DND-41 (cell line): ENCODE data around the gene ZDHHC14.

Experiments used
- CTCF ChIP-seq: IDR thresholded peaks from 2 replicates; pipeline ENCODE4 v1.5.1; 2012; ENCODE audit warnings: borderline replicate concordance, low read length, moderate library complexity, mild to moderate bottlenecking; ENCODE audit not compliant: poor library complexity, severe bottlenecking; ENCODE audit errors: extremely low read depth
- EZH2 ChIP-seq: IDR thresholded peaks from 3 replicates; pipeline ENCODE4 v1.6.1; 2012; ENCODE audit warnings: borderline replicate concordance, low read depth, mild to moderate bottlenecking, moderate library complexity, low read length, inconsistent platforms; ENCODE audit not compliant: severe bottlenecking

- TF ChIP-seq CTCF: no peak
- no peak for TF ChIP-seq EZH2
Observed at GRCh38 chr6:157622427-157622826, 241.4 kb downstream of the ZDHHC14 start.
